HG02885 (cell line): ENCODE measurements around the gene CDH13.

ENCODE experiments used
- ATAC-seq: cut with Tn5 transposase; IDR thresholded peaks from one replicate; pipeline ENCODE4 v1.9.1; 2021; ENCODE audit warnings: mild to moderate bottlenecking; ENCODE audit not compliant: unreplicated experiment, poor library complexity

Gene CDH13

GRCh38 chr16:83306961-83307593, 680.3 kb downstream of the CDH13 start:
- ATAC-seq: no peak

- no peak for ATAC-seq
These were observed 680.8 kb downstream of the CDH13 start for GRCh38 chr16:83307594-83307992.

GRCh38 chr16:83308414-83308813, 681.6 kb downstream of the CDH13 start:
- ATAC-seq: no peak

- no peak for ATAC-seq
These were observed 684.0 kb downstream of the CDH13 start for GRCh38 chr16:83310816-83311215.

- ATAC-seq: no peak
These were observed 685.4 kb downstream of the CDH13 start for GRCh38 chr16:83312015-83312717.

GRCh38 chr16:83312718-83313245, 686.0 kb downstream of the CDH13 start:
- no peak for ATAC-seq

GRCh38 chr16:83315271-83315670, 688.5 kb downstream of the CDH13 start:
- no peak for ATAC-seq

- no peak for ATAC-seq
These were observed 689.7 kb downstream of the CDH13 start for GRCh38 chr16:83316458-83316857.

GRCh38 chr16:83318390-83318789, 691.6 kb downstream of the CDH13 start:
- ATAC-seq: no peak

GRCh38 chr16:83328936-83329335, 702.2 kb downstream of the CDH13 start:
- ATAC-seq: no peak

- ATAC-seq: no peak
These were observed 702.7 kb downstream of the CDH13 start for GRCh38 chr16:83329441-83329840.

- ATAC-seq: no peak
These were observed 703.5 kb downstream of the CDH13 start for GRCh38 chr16:83330251-83330650.

- no peak for ATAC-seq
These were observed 708.3 kb downstream of the CDH13 start for GRCh38 chr16:83335076-83335475.

GRCh38 chr16:83336603-83337002, 709.8 kb downstream of the CDH13 start:
- no peak for ATAC-seq

GRCh38 chr16:83338138-83338537, 711.4 kb downstream of the CDH13 start:
- ATAC-seq: no peak

- no peak for ATAC-seq
These were observed 712.2 kb downstream of the CDH13 start for GRCh38 chr16:83338941-83339340.

GRCh38 chr16:83343935-83344366, 717.2 kb downstream of the CDH13 start:
- no peak for ATAC-seq

GRCh38 chr16:83345846-83346640, 719.3 kb downstream of the CDH13 start:
- ATAC-seq: no peak

GRCh38 chr16:83348991-83349390, 722.2 kb downstream of the CDH13 start:
- no peak for ATAC-seq

GRCh38 chr16:83350481-83350880, 723.7 kb downstream of the CDH13 start:
- no peak for ATAC-seq

- no peak for ATAC-seq
These were observed 725.1 kb downstream of the CDH13 start for GRCh38 chr16:83351846-83352245.
